Activated CD8-positive, alpha-beta T cell treated with anti-CD3 and anti-CD28 coated beads for 36 hours (primary cell): Measurements from ENCODE around the gene KCNMA1. TPM values are rescaled to one million over a fixed set of nuclear protein-coding genes. Genes with fewer than 3 reads are reported as not detected.

ENCODE experiments used
- ATAC-seq: fragments of 200-7000 bp; cut with Tn5 transposase; one replicate; pipeline ENCODE4 v1.10.0; 2021; ENCODE audit warnings: mild to moderate bottlenecking, moderate library complexity
- CTCF ChIA-PET: fragments of 350-600 bp; sonication (Branson Sonifier 250); formaldehyde crosslinking; loops from one replicate; lab custom pipeline; 2021; ENCODE audit warnings: antibody characterized with exemption; lab: Charles Lee
- POLR2A ChIA-PET: fragments of 350-600 bp; sonication (Branson Sonifier 250); formaldehyde crosslinking; loops from one replicate; lab custom pipeline; 2021; ENCODE audit warnings: antibody characterized with exemption; lab: Charles Lee
- DNase-seq: peaks from one replicate; pipeline ENCODE4 v3.0.0-alpha.2; 2020
- H3K27ac Mint-ChIP-seq: one replicate; pipeline ENCODE4 v1.8.0; 2021; ENCODE audit warnings: mild to moderate bottlenecking, mixed read lengths
- H3K27me3 Mint-ChIP-seq: one replicate; pipeline ENCODE4 v1.8.0; 2021; ENCODE audit warnings: mixed read lengths
- H3K36me3 Mint-ChIP-seq: one replicate; pipeline ENCODE4 v1.8.0; 2021; ENCODE audit warnings: low read depth, mixed read lengths
- H3K4me1 Mint-ChIP-seq: one replicate; pipeline ENCODE4 v1.8.0; 2021; ENCODE audit warnings: low read depth, mixed read lengths
- H3K4me3 Mint-ChIP-seq: one replicate; pipeline ENCODE4 v1.8.0; 2021; ENCODE audit warnings: mild to moderate bottlenecking, moderate library complexity, mixed read lengths
- H3K9me3 Mint-ChIP-seq: one replicate; pipeline ENCODE4 v1.8.0; 2021; ENCODE audit warnings: mixed read lengths
- intact Hi-C: fragments of 100-400 bp; cut with micrococcal nuclease; formaldehyde crosslinking; loops from one replicate; pipeline ENCODE4 v1.10.0; 2022
- total RNA-seq, 2 experiments: library from RNA; stranded (reverse); gene quantifications; one replicate each; pipeline ENCODE4 v1.2.3, GENCODE V29; 2021
- TF ChIP-seq, protein P1 (sequence below): fragments of 200-600 bp; IDR thresholded peaks from one replicate; pipeline ENCODE4 v1.8.0; 2022; ENCODE audit warnings: antibody characterized with exemption, mild to moderate bottlenecking

The KCNMA1 gene
- total RNA-seq, 2 experiments from 2014 or later = 0.18 TPM; not detected in 1

DNA sequence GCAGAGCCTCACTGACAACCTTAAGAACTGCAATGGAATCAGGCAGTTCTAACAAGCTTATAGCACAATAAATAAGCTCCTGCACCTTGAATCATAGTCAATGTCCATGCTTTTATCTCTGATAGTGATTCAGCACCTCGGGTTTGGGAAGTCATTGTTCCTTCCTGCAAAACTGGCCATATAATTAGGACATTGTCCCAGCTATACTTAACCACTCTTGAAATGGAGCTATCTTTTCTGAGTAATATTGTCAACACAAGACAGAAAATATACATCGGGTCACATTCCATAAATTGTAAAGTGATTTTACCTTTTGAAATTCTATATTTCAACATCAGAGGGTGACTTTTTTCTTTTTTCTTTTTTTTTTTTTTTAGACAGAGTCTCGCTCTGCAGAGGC lies 682.8 kb downstream of the KCNMA1 start:
- Mint-ChIP-seq H3K27me3 (peaks cover 1% of the 10 kb centered on the region), H3K36me3 (no peaks in the 10 kb centered on the region), H3K27ac (no peak overlapping the region), H3K4me1 (no peaks in the 10 kb centered on the region), H3K4me3 (no peak overlapping the region), H3K9me3 (no peaks in the 10 kb centered on the region)
- ATAC-seq (no peak), DNase-seq (no peak)
- POLR2A ChIA-PET = no interaction called here
- TF ChIP-seq, protein P1, sequence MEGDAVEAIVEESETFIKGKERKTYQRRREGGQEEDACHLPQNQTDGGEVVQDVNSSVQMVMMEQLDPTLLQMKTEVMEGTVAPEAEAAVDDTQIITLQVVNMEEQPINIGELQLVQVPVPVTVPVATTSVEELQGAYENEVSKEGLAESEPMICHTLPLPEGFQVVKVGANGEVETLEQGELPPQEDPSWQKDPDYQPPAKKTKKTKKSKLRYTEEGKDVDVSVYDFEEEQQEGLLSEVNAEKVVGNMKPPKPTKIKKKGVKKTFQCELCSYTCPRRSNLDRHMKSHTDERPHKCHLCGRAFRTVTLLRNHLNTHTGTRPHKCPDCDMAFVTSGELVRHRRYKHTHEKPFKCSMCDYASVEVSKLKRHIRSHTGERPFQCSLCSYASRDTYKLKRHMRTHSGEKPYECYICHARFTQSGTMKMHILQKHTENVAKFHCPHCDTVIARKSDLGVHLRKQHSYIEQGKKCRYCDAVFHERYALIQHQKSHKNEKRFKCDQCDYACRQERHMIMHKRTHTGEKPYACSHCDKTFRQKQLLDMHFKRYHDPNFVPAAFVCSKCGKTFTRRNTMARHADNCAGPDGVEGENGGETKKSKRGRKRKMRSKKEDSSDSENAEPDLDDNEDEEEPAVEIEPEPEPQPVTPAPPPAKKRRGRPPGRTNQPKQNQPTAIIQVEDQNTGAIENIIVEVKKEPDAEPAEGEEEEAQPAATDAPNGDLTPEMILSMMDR = no peak
- intact Hi-C loops = no loop called here
- CTCF ChIA-PET = interaction anchor here (1.2 kb wide), 1 partner anchor 30 kb away, joined by 3 read pairs; no protein-coding TSS in a partner anchor

DNA sequence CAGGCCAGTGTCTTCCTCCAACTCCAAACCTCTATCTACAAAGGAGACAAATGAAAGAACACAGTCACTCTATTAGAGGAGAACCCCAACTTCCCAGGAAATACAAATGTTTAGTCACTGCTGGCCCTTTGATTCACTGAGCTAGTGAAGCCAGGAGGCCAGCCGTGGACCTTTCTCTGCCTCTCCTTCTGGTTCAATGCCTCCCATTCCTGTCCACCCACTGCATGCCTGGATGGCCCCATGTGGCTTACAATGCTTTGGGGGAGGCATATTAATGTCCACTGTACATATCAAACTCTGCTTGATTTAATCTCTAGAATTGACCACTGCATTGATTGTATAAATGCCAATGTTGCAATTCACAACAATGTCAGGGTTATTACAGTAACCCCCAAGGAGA lies 687.3 kb downstream of the KCNMA1 start:
- DNase-seq = no peak
- H3K9me3 Mint-ChIP-seq = no peaks in the 10 kb centered on the region
- no peaks in the 10 kb centered on the region for H3K36me3 Mint-ChIP-seq
- H3K4me1 Mint-ChIP-seq = no peaks in the 10 kb centered on the region
- peaks cover 1% of the 10 kb centered on the region for H3K27me3 Mint-ChIP-seq
- intact Hi-C loops = no loop called here
- H3K4me3 Mint-ChIP-seq = no peak overlapping the region
- H3K27ac Mint-ChIP-seq = no peak overlapping the region
- ChIA-PET CTCF (no interaction called here), POLR2A (no interaction called here)
- no peak for ATAC-seq
- TF ChIP-seq, protein P1 = no peak

GRCh38 chr10:76946270-76946669 lies 691.3 kb downstream of the KCNMA1 start:
- DNase-seq (no peak), ATAC-seq (no peak)
- TF ChIP-seq, protein P1 = no peak
- Mint-ChIP-seq H3K4me1 (no peaks in the 10 kb centered on the region), H3K36me3 (no peaks in the 10 kb centered on the region), H3K27me3 (peaks cover 5% of the 10 kb centered on the region), H3K9me3 (no peaks in the 10 kb centered on the region), H3K4me3 (no peak overlapping the region), H3K27ac (no peak overlapping the region)
- ChIA-PET POLR2A (no interaction called here), CTCF (no interaction called here)
- intact Hi-C loops = no loop called here

GRCh38 chr10:76945166-76945565 lies 692.4 kb downstream of the KCNMA1 start:
- Mint-ChIP-seq H3K9me3 (no peaks in the 10 kb centered on the region), H3K4me1 (no peaks in the 10 kb centered on the region), H3K27ac (no peak overlapping the region), H3K36me3 (no peaks in the 10 kb centered on the region), H3K27me3 (peaks cover 3% of the 10 kb centered on the region), H3K4me3 (no peak overlapping the region)
- no peak for ATAC-seq
- POLR2A ChIA-PET = no interaction called here
- TF ChIP-seq, protein P1 = no peak
- intact Hi-C loops = no loop called here
- CTCF ChIA-PET = no interaction called here
- DNase-seq = no peak

DNA sequence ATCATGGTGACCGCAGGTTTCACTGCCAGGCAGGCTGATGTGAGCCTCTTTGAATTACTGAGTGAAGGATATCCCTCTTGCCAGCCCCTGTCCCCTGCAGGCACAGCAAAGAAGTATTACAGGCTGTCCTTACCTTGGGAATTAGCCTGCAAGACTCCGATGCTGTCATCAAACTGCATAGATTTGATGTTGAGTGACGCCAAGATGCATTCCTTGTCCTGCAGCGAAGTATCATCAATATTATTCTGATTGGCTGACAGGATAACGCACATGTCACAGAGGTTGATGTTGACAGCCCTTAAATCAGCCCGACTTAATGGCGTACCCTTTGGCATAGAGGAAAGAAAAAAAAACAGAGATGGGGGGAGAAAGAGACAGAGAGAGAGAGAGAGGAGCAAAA lies 693.0 kb downstream of the KCNMA1 start:
- H3K36me3 Mint-ChIP-seq = no peaks in the 10 kb centered on the region
- no peak for DNase-seq
- no peak overlapping the region for H3K4me3 Mint-ChIP-seq
- ChIA-PET CTCF (no interaction called here), POLR2A (no interaction called here)
- peaks cover 5% of the 10 kb centered on the region for H3K27me3 Mint-ChIP-seq
- H3K27ac Mint-ChIP-seq = no peak overlapping the region
- intact Hi-C loops = no loop called here
- H3K4me1 Mint-ChIP-seq = no peaks in the 10 kb centered on the region
- no peaks in the 10 kb centered on the region for H3K9me3 Mint-ChIP-seq
- ATAC-seq = no peak
- TF ChIP-seq, protein P1 = no peak
